Cardiac muscle cell (in vitro differentiated cells and primary cell): ENCODE measurements around the gene DSCAML1. TPM values are rescaled to one million over a fixed set of nuclear protein-coding genes. Genes with fewer than 3 reads are reported as not detected.

ENCODE experiments used
- DNase-seq, 2 donors: peaks; one replicate each; pipeline versions ENCODE4 v3.0.0 to v3.0.0-alpha.2; 2010 to 2017; ENCODE audit warnings: low read depth in 1 of 2, low spot score in 1 of 2
- H3K27ac ChIP-seq: fragments of 200-600 bp; sonication (generic); 2 replicates; pipeline ENCODE4 v1.5.1; 2016
- H3K27me3 ChIP-seq: fragments of 200-600 bp; sonication (generic); 2 replicates; pipeline ENCODE4 v1.6.0; 2016; ENCODE audit warnings: control low read depth
- H3K36me3 ChIP-seq: fragments of 200-600 bp; sonication (generic); 2 replicates; pipeline ENCODE4 v1.5.1; 2016; ENCODE audit warnings: control low read depth
- H3K4me1 ChIP-seq: fragments of 200-600 bp; sonication (generic); 2 replicates; pipeline ENCODE4 v1.8.1; 2017; ENCODE audit warnings: low read depth, mild to moderate bottlenecking, mixed run types
- H3K4me3 ChIP-seq: fragments of 200-600 bp; sonication (generic); 2 replicates; pipeline ENCODE4 v1.5.1; 2016; ENCODE audit warnings: mild to moderate bottlenecking
- H3K9me3 ChIP-seq: fragments of 200-600 bp; sonication (generic); 2 replicates; pipeline ENCODE4 v1.5.1; 2017; ENCODE audit warnings: low read depth, mild to moderate bottlenecking, control low read depth
- polyA plus RNA-seq: library from polyadenylated mRNA; unstranded; fragments of >200 nt; fragmentation: Nextera tagmentation; extraction: Ambion mirVana; gene quantifications from 2 replicates; pipeline ENCODE4 v1.2.1, GENCODE V29; 2016
- total RNA-seq: library from RNA; depleted of rRNA; stranded (reverse); fragments of >200 nt; gene quantifications from 2 replicates; pipeline ENCODE4 v1.2.3, GENCODE V29; 2016
- TF ChIP-seq, protein P1 (sequence below): IDR thresholded peaks from 2 replicates; pipeline ENCODE4 v1.5.1; 2012; ENCODE audit warnings: low read depth, mild to moderate bottlenecking, low read length

The DSCAML1 gene
- total and polyA plus RNA-seq, 2 experiments from 2014 or later: 1.8 TPM; not detected in 1

GRCh38 chr11:117688255-117688797, 108.7 kb downstream of the DSCAML1 start:
- Histone ChIP-seq H3K36me3 (no peaks in the 10 kb centered on the region), H3K27ac (no peak overlapping the region), H3K4me3 (no peak overlapping the region), H3K27me3 (no peaks in the 10 kb centered on the region), H3K4me1 (no peaks in the 10 kb centered on the region), H3K9me3 (no peaks in the 10 kb centered on the region)
- TF ChIP-seq, protein P1, sequence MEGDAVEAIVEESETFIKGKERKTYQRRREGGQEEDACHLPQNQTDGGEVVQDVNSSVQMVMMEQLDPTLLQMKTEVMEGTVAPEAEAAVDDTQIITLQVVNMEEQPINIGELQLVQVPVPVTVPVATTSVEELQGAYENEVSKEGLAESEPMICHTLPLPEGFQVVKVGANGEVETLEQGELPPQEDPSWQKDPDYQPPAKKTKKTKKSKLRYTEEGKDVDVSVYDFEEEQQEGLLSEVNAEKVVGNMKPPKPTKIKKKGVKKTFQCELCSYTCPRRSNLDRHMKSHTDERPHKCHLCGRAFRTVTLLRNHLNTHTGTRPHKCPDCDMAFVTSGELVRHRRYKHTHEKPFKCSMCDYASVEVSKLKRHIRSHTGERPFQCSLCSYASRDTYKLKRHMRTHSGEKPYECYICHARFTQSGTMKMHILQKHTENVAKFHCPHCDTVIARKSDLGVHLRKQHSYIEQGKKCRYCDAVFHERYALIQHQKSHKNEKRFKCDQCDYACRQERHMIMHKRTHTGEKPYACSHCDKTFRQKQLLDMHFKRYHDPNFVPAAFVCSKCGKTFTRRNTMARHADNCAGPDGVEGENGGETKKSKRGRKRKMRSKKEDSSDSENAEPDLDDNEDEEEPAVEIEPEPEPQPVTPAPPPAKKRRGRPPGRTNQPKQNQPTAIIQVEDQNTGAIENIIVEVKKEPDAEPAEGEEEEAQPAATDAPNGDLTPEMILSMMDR: no peak
- DNase-seq: no peak

GRCh38 chr11:117687776-117688175, 109.2 kb downstream of the DSCAML1 start:
- H3K4me1 ChIP-seq: no peaks in the 10 kb centered on the region
- no peak for DNase-seq

GRCh38 chr11:117686711-117687110, 110.3 kb downstream of the DSCAML1 start:
- no peak for DNase-seq
- TF ChIP-seq, protein P1: no peak
- no peaks in the 10 kb centered on the region for H3K4me1 ChIP-seq
- no peaks in the 10 kb centered on the region for H3K36me3 ChIP-seq
- no peaks in the 10 kb centered on the region for H3K27me3 ChIP-seq
- no peaks in the 10 kb centered on the region for H3K9me3 ChIP-seq
- no peak overlapping the region for H3K27ac ChIP-seq
- no peak overlapping the region for H3K4me3 ChIP-seq

More at GRCh38 chr11:117687776-117688175, 109.2 kb downstream of the DSCAML1 start:
- no peak overlapping the region for H3K4me3 ChIP-seq
- TF ChIP-seq, protein P1: no peak
- no peaks in the 10 kb centered on the region for H3K36me3 ChIP-seq
- no peak overlapping the region for H3K27ac ChIP-seq
- no peaks in the 10 kb centered on the region for H3K9me3 ChIP-seq
- no peaks in the 10 kb centered on the region for H3K27me3 ChIP-seq

DNA sequence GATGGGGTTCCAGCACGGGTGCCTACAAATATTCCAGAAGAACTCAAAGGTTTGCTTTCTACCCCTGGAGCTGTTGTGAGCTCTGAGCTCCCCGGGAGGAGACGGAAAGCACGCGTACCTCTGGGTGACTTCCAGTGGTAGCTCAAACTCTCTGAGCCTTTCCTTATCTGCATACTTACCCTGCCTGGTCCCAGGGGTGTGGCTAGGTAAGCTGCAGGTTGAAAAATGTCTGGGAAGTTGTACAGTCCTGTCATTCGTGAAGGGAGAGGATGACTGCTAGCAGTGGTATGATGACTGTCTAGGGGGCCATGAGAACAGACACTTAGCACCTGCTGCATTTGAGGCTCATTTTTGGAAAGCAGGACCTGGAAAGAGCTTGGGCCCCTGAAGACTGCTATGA, 111.5 kb downstream of the DSCAML1 start:
- TF ChIP-seq, protein P1: no peak
- Histone ChIP-seq H3K36me3 (no peaks in the 10 kb centered on the region), H3K9me3 (no peaks in the 10 kb centered on the region), H3K4me3 (no peak overlapping the region), H3K27me3 (no peaks in the 10 kb centered on the region), H3K4me1 (no peaks in the 10 kb centered on the region), H3K27ac (no peak overlapping the region)
- DNase-seq: no peak

- DNase-seq: no peak
- TF ChIP-seq, protein P1: no peak
These were observed 112.3 kb downstream of the DSCAML1 start for GRCh38 chr11:117684731-117685130.

More at GRCh38 chr11:117684731-117685130, 112.3 kb downstream of the DSCAML1 start:
- Histone ChIP-seq H3K9me3 (no peaks in the 10 kb centered on the region), H3K4me1 (no peaks in the 10 kb centered on the region), H3K27ac (no peak overlapping the region), H3K4me3 (no peak overlapping the region), H3K36me3 (no peaks in the 10 kb centered on the region), H3K27me3 (no peaks in the 10 kb centered on the region)
